ENCODE measurements around the gene HERC3. TPM values are rescaled to one million over a fixed set of nuclear protein-coding genes. Genes with fewer than 3 reads are reported as not detected.

The HERC3 gene
- total and polyA plus RNA-seq, 2 donors (not counting 3 experiments of a cell fraction or from before 2014, with no cell fraction given) = 6.3 to 21.2 TPM

- FAIRE-seq (no peak), DNase-seq (ENCODE audit: low read depth, low spot score) (no peak)
- no peaks in the 10 kb centered on the region for H3K36me3 ChIP-seq (ENCODE audit: control insufficient read depth in 2 of 2, extremely low read depth in 1 of 2, insufficient read depth in 2 of 2, low read length in 2 of 2)
- no peak overlapping the region for H3K4me3 ChIP-seq (replicated peaks in 1 of 3; ENCODE audit: insufficient read depth in 1 of 3, low read depth in 1 of 3, low read length in 3 of 3)
- dilution Hi-C loops (cut with MboI; ENCODE audit: extremely low pct_ligation_motif_present, low sequenced_read_pairs) (no loop called here), intact Hi-C loops (cut with micrococcal nuclease) (no loop called here)
- H3K27me3 ChIP-seq (ENCODE audit: control insufficient read depth in 2 of 2, insufficient read depth in 2 of 2, low read length in 2 of 2) = no peaks in the 10 kb centered on the region
- TF ChIP-seq CTCF (IDR thresholded peaks at IDR 0.05; ENCODE audit: extremely low read depth in 1 of 2, insufficient read depth in 1 of 2, low read depth in 1 of 2, low read length in 2 of 2) (no peak), MAX (IDR thresholded peaks at IDR 0.05; ENCODE audit: insufficient read depth, insufficient read length) (no peak), MYC (IDR thresholded peaks at IDR 0.05; ENCODE audit: low read depth, low read length) (no peak), GATA2 (IDR thresholded peaks at IDR 0.05; ENCODE audit: insufficient read depth, insufficient read length, low read depth, low read length) (no peak), POLR2A (IDR thresholded peaks at IDR 0.05; ENCODE audit: low read depth, low read length) (no peak), POLR2AphosphoS5 (IDR thresholded peaks at IDR 0.05; ENCODE audit: insufficient read depth, low read depth, low read length) (no peak), EZH2 (IDR thresholded peaks at IDR 0.05; ENCODE audit: borderline replicate concordance, low read depth, low read length, severe bottlenecking) (no peak), FOS (IDR thresholded peaks at IDR 0.05; ENCODE audit: borderline replicate concordance, insufficient read depth, low read length) (no peak), JUN (IDR thresholded peaks at IDR 0.05; ENCODE audit: borderline replicate concordance, insufficient read depth, insufficient read length, low read depth) (no peak)
- ChIA-PET POLR2A (no interaction called here), CTCF (interaction anchor here (0.5 to 5.8 kb wide), 3 partner anchors 13 to 82 kb away, joined by 3 to 19 read pairs (median 5); no protein-coding TSS in a partner anchor)
- H3K9me1 ChIP-seq (replicated peaks; ENCODE audit: control insufficient read depth, extremely low read depth, insufficient read depth, low read length) = no peaks in the 10 kb centered on the region
- no peaks in the 10 kb centered on the region for H4K20me1 ChIP-seq (replicated peaks; ENCODE audit: control insufficient read depth, extremely low read depth, insufficient read depth, low read length)
- no peaks in the 10 kb centered on the region for H3K4me1 ChIP-seq (ENCODE audit: control insufficient read depth, extremely low read depth, insufficient read depth, low read length)
- BruUV-seq (replicated peaks) = no TSS peak
- no peaks in the 10 kb centered on the region for H3K79me2 ChIP-seq (ENCODE audit: control insufficient read depth, insufficient read depth, low read length)
- no peak overlapping the region for H3K27ac ChIP-seq (ENCODE audit: insufficient read depth, low read depth, low read length)
- H3K9ac ChIP-seq (replicated peaks; ENCODE audit: extremely low read depth, insufficient read depth, low read length) = no peak overlapping the region
- H3K9me3 ChIP-seq (replicated peaks; ENCODE audit: control insufficient read depth, insufficient read depth, low read length) = no peaks in the 10 kb centered on the region
- H2AFZ ChIP-seq (ENCODE audit: low read depth, low read length) = no peak overlapping the region
- H3K4me2 ChIP-seq (ENCODE audit: insufficient read depth, low read length) = no peak overlapping the region
Measured at GRCh38 chr4:88755454-88755853, 163.2 kb downstream of the HERC3 start.

Data from endothelial cell of umbilical vein (primary cell).